Tibial nerve (tissue), 3 donors: ENCODE measurements around the gene SLC25A4.

Experiments
- POLR2A ChIP-seq, 2 donors: fragments of 450-650 bp; IDR thresholded peaks; one replicate each; pipeline ENCODE4 v1.6.1; 2017; ENCODE audit warnings: antibody characterized with exemption in 2 of 2, mild to moderate bottlenecking in 2 of 2, moderate library complexity in 2 of 2
- TF ChIP-seq, protein P1 (sequence below), 5 experiments: fragments of 200-600 bp in 3 of 5; fragments of 450-650 bp in 2 of 5; sonication (generic) in 3 of 5; IDR thresholded peaks; one replicate each; pipeline ENCODE4 v1.5.1; 2016 to 2019; ENCODE audit warnings: antibody characterized with exemption in 5 of 5, mild to moderate bottlenecking in 3 of 5, moderate library complexity in 2 of 5

DNA sequence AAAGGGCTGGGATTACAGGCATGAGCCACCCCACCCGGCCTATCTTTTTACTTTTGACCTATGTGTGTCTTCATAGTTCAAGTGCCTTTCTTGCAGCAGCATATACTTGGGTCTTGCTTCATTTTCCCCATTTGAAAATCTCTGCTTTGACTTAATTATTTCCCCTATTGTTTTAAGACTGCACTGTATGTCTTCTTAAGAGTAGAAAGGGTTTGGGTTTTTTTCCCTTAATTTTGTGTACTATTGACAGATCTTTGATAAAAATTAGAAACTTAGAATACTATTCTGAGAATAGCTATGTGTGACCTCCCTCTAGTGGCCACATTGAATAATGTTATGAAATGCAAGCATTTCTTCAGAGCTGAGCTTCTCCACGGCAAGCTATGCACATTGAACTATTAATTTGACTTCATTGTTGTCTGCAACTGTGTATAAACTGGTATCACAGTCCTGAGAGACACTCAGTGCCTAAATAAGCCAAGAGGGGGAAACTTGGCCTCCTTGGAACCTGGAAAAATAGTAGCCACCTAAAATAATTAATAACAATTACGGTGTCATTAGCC is 8.7 kb upstream of the SLC25A4 start:
- TF ChIP-seq, protein P1, sequence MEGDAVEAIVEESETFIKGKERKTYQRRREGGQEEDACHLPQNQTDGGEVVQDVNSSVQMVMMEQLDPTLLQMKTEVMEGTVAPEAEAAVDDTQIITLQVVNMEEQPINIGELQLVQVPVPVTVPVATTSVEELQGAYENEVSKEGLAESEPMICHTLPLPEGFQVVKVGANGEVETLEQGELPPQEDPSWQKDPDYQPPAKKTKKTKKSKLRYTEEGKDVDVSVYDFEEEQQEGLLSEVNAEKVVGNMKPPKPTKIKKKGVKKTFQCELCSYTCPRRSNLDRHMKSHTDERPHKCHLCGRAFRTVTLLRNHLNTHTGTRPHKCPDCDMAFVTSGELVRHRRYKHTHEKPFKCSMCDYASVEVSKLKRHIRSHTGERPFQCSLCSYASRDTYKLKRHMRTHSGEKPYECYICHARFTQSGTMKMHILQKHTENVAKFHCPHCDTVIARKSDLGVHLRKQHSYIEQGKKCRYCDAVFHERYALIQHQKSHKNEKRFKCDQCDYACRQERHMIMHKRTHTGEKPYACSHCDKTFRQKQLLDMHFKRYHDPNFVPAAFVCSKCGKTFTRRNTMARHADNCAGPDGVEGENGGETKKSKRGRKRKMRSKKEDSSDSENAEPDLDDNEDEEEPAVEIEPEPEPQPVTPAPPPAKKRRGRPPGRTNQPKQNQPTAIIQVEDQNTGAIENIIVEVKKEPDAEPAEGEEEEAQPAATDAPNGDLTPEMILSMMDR (IDR thresholded peaks at IDR 0.05): peak; percentile 67 to 77 (median 73)
- no peak for TF ChIP-seq POLR2A (IDR thresholded peaks at IDR 0.05)
